Keratinocyte (primary cell): ENCODE results near the gene ASB4. TPM values are rescaled to one million over a fixed set of nuclear protein-coding genes. Genes with fewer than 3 reads are reported as not detected.
A peak's percentile ranks its signal among the peaks of the same experiment; 100 is the strongest.

Source experiments
- DNase-seq: peaks from one replicate; pipeline ENCODE4 v3.0.0-alpha.2; 2011; ENCODE audit warnings: low read depth, missing footprints, low spot score
- FAIRE-seq: peaks from 2 replicates; lab custom pipeline; 2011; peaks lifted over from hg19 to GRCh38; lab: Jason Lieb, UNC
- H2AFZ ChIP-seq: 2 replicates; pipeline ENCODE4 v1.6.0; 2012; ENCODE audit warnings: low read length, control low read depth, inconsistent platforms; ENCODE audit not compliant: control insufficient read depth
- H3K27ac ChIP-seq: 2 replicates; pipeline ENCODE4 v1.5.1; 2011; ENCODE audit warnings: low read length; ENCODE audit not compliant: control insufficient read depth, insufficient read depth
- H3K27me3 ChIP-seq: 3 replicates; pipeline ENCODE4 v1.6.0; 2011; ENCODE audit warnings: low read length; ENCODE audit not compliant: control insufficient read depth, insufficient read depth; ENCODE audit errors: extremely low read depth
- H3K36me3 ChIP-seq, 2 experiments: 2 replicates in 1 of 2; 3 replicates in 1 of 2; pipeline ENCODE4 v1.5.1; 2011; ENCODE audit warnings: low read length in 2 of 2, mild to moderate bottlenecking in 1 of 2; ENCODE audit not compliant: control insufficient read depth in 2 of 2, insufficient read depth in 2 of 2; ENCODE audit errors: extremely low read depth in 1 of 2
- H3K4me1 ChIP-seq: 3 replicates; pipeline ENCODE4 v1.5.1; 2011; ENCODE audit warnings: low read length; ENCODE audit not compliant: control insufficient read depth, insufficient read depth; ENCODE audit errors: extremely low read depth
- H3K4me2 ChIP-seq: 3 replicates; pipeline ENCODE4 v1.6.0; 2011; ENCODE audit warnings: low read depth, low read length; ENCODE audit not compliant: control insufficient read depth, insufficient read depth; ENCODE audit errors: extremely low read depth
- H3K4me3 ChIP-seq, 3 experiments: fragments of 200-600 bp in 1 of 3; sonication (generic) in 1 of 3; 2 replicates in 2 of 3; 3 replicates in 1 of 3; pipeline ENCODE4 v1.5.1; 2011 to 2016; ENCODE audit warnings: low read length in 3 of 3, mild to moderate bottlenecking in 3 of 3, control low read depth in 2 of 3, inconsistent platforms in 1 of 3, low read depth in 1 of 3, mixed read lengths in 1 of 3, mixed run types in 1 of 3, moderate library complexity in 1 of 3; ENCODE audit not compliant: control insufficient read depth in 2 of 3, insufficient read depth in 2 of 3; ENCODE audit errors: extremely low read depth in 1 of 3
- H3K79me2 ChIP-seq: 2 replicates; pipeline ENCODE4 v1.6.0; 2012; ENCODE audit warnings: low read length; ENCODE audit not compliant: control insufficient read depth, insufficient read depth
- H3K9ac ChIP-seq: 3 replicates; pipeline ENCODE4 v1.6.0; 2011; ENCODE audit warnings: low read length; ENCODE audit not compliant: control insufficient read depth, insufficient read depth; ENCODE audit errors: extremely low read depth
- H3K9me1 ChIP-seq: 3 replicates; pipeline ENCODE4 v1.6.0; 2011; ENCODE audit warnings: low read length; ENCODE audit not compliant: control insufficient read depth, insufficient read depth; ENCODE audit errors: extremely low read depth
- H3K9me3 ChIP-seq: 2 replicates; pipeline ENCODE4 v1.5.1; 2012; ENCODE audit warnings: low read depth, low read length; ENCODE audit not compliant: control insufficient read depth
- H4K20me1 ChIP-seq: 3 replicates; pipeline ENCODE4 v1.6.0; 2011; ENCODE audit warnings: low read length; ENCODE audit not compliant: control insufficient read depth, insufficient read depth; ENCODE audit errors: extremely low read depth
- CTCF ChIP-seq, 3 experiments: IDR thresholded peaks in 1 of 3; conservative IDR thresholded peaks in 1 of 3; optimal IDR thresholded peaks in 1 of 3; 2 replicates in 2 of 3; 3 replicates in 1 of 3; pipeline versions ENCODE3 to v1.5.1; 2011; ENCODE audit warnings: low read length in 3 of 3, mild to moderate bottlenecking in 3 of 3, moderate library complexity in 2 of 3, control low read depth in 1 of 3, inconsistent platforms in 1 of 3; ENCODE audit not compliant: insufficient read depth in 2 of 3; ENCODE audit errors: extremely low read depth in 1 of 3
- EZH2 ChIP-seq: IDR thresholded peaks from one replicate; pipeline ENCODE4 v1.6.1; 2012; ENCODE audit warnings: inconsistent platforms, mild to moderate bottlenecking, low read length, moderate library complexity
- dilution Hi-C: fragments of 300-500 bp; cut with MboI; formaldehyde crosslinking; loops from one replicate; pipeline ENCODE4 v1.7.0; 2020; ENCODE audit warnings: low sequenced_read_pairs; ENCODE audit not compliant: extremely low pct_ligation_motif_present
- polyA plus RNA-seq, 5 experiments: library from polyadenylated mRNA; depleted of rRNA in 3 of 5; stranded (reverse) in 3 of 5; stranded (forward) in 1 of 5; unstranded in 1 of 5; fragments of >200 nt; gene quantifications; 1 replicate in 1 of 5; 2 replicates in 3 of 5; 3 replicates in 1 of 5; pipeline versions ENCODE4 v1.2.1 to v1.2.3, GENCODE V29; 2011 to 2012; ENCODE audit warnings: missing spikeins in 2 of 5, low read depth in 1 of 5, low replicate concordance in 1 of 5

Gene ASB4
- polyA plus RNA-seq, 1 donor (not counting 4 experiments of a cell fraction or from before 2014, with no cell fraction given) = not detected

- DNase-seq = no peak
- Histone ChIP-seq H3K9ac (no peak overlapping the region), H3K4me1 (peaks cover 14% of the 10 kb centered on the region)
Measured at GRCh38 chr7:95545673-95546072, 59.9 kb downstream of the ASB4 start.

GRCh38 chr7:95546647-95547046 lies 60.9 kb downstream of the ASB4 start:
- Histone ChIP-seq H3K36me3 (no peaks in the 10 kb centered on the region), H3K9ac (no peak overlapping the region), H3K4me1 (peaks cover 14% of the 10 kb centered on the region), H3K27me3 (peaks cover 4% of the 10 kb centered on the region), H3K9me1 (no peaks in the 10 kb centered on the region), H3K9me3 (no peaks in the 10 kb centered on the region), H4K20me1 (no peaks in the 10 kb centered on the region), H3K27ac (no peak overlapping the region), H3K4me3 (no peak overlapping the region), H3K4me2 (no peak overlapping the region), H2AFZ (no peak overlapping the region), H3K79me2 (no peaks in the 10 kb centered on the region)
- FAIRE-seq (no peak), DNase-seq (no peak)
- TF ChIP-seq EZH2 = no peak
- no peak for TF ChIP-seq CTCF (optimal IDR thresholded peaks at IDR 0.05 in 1 of 3, IDR thresholded peaks at IDR 0.05 in 1 of 3, conservative IDR thresholded peaks at IDR 0.05 in 1 of 3; ENCODE audit: extremely low read depth in 1 of 3, insufficient read depth in 2 of 3, low read length in 3 of 3)
- dilution Hi-C loops = no loop called here

More at GRCh38 chr7:95545673-95546072, 59.9 kb downstream of the ASB4 start:
- Histone ChIP-seq H4K20me1 (no peaks in the 10 kb centered on the region), H3K79me2 (no peaks in the 10 kb centered on the region), H3K4me2 (peak overlapping the region; percentile 82), H3K9me1 (no peaks in the 10 kb centered on the region), H3K27me3 (peaks cover 4% of the 10 kb centered on the region), H3K9me3 (no peaks in the 10 kb centered on the region), H3K36me3 (no peaks in the 10 kb centered on the region), H3K4me3 (peak overlapping the region in 2 of 3 experiments; percentile 48 to 52), H2AFZ (peak overlapping the region; percentile 89), H3K27ac (no peak overlapping the region)
- TF ChIP-seq EZH2 = no peak
- TF ChIP-seq CTCF (optimal IDR thresholded peaks at IDR 0.05 in 1 of 3, IDR thresholded peaks at IDR 0.05 in 1 of 3, conservative IDR thresholded peaks at IDR 0.05 in 1 of 3; ENCODE audit: extremely low read depth in 1 of 3, insufficient read depth in 2 of 3, low read length in 3 of 3) = no peak
- FAIRE-seq = no peak
- dilution Hi-C loops = no loop called here
